ENCODE data around the gene FOXE3.

Gene FOXE3

DNA sequence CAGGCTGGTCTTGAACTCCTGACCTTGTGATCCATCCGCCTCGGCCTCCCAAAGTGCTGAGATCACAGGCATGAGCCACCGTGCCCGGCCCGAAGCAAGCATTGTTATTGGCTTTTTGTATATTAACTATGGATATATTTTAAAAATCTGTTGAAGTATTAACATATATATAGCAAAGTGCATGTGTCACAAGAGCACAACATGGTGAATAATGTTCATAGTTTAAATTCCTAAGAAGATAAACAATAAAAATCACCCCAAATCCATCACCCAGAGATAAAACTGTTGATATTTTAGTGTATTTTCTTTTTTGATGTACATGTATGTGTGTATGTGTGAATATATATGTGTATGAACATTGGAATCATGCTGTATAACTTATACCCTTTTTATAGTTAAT, 9.1 kb upstream of the FOXE3 start:
- DNase-seq = no peak

GRCh38 chr1:47407481-47407880, 8.6 kb upstream of the FOXE3 start:
- no peak for DNase-seq

GRCh38 chr1:47409311-47410067, 6.6 kb upstream of the FOXE3 start:
- DNase-seq = no peak

GRCh38 chr1:47410068-47410455, 6.0 kb upstream of the FOXE3 start:
- DNase-seq = no peak

- no peak for DNase-seq
Measured at GRCh38 chr1:47411436-47411835, 4.6 kb upstream of the FOXE3 start.

DNA sequence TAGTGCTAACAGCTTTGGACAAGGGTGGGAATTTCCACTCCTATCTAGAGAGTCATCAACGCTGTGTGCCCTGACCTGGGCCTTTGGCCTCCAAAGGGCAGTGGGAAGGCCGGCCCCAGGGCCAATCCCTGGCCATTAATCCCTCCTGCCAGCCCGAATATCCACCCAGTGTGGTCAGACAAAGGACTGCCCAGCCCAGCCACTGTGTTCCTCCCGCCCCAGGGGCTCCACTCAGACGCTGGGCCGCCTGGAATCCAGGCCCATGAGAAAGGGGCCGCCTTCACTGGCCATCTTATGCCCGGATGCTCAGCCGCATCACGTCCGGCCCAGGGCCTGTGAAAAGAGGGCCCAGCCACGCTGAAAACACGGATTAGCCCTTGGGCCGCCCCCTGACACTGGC, 3.6 kb upstream of the FOXE3 start:
- DNase-seq = no peak

DNA sequence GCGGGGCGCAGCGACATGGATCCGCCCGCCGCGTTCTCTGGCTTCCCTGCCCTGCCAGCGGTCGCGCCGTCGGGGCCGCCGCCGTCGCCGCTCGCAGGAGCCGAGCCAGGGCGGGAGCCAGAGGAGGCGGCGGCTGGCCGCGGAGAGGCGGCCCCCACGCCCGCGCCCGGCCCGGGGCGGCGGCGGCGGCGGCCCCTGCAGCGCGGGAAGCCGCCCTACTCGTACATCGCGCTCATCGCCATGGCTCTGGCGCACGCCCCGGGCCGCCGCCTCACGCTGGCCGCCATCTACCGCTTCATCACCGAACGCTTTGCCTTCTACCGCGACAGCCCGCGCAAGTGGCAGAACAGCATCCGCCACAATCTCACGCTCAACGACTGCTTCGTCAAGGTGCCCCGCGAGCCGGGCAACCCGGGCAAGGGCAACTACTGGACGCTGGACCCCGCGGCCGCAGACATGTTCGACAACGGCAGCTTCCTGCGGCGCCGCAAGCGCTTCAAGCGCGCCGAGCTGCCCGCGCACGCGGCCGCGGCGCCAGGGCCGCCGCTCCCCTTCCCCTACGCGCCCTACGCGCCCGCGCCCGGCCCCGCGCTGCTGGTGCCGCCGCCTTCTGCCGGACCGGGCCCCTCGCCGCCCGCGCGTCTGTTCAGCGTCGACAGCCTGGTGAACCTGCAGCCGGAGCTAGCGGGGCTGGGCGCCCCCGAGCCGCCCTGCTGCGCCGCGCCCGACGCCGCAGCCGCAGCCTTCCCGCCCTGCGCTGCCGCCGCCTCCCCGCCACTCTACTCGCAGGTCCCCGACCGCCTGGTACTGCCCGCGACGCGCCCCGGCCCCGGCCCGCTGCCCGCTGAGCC, 459 bp downstream of the FOXE3 start:
- no peak for DNase-seq

DNA sequence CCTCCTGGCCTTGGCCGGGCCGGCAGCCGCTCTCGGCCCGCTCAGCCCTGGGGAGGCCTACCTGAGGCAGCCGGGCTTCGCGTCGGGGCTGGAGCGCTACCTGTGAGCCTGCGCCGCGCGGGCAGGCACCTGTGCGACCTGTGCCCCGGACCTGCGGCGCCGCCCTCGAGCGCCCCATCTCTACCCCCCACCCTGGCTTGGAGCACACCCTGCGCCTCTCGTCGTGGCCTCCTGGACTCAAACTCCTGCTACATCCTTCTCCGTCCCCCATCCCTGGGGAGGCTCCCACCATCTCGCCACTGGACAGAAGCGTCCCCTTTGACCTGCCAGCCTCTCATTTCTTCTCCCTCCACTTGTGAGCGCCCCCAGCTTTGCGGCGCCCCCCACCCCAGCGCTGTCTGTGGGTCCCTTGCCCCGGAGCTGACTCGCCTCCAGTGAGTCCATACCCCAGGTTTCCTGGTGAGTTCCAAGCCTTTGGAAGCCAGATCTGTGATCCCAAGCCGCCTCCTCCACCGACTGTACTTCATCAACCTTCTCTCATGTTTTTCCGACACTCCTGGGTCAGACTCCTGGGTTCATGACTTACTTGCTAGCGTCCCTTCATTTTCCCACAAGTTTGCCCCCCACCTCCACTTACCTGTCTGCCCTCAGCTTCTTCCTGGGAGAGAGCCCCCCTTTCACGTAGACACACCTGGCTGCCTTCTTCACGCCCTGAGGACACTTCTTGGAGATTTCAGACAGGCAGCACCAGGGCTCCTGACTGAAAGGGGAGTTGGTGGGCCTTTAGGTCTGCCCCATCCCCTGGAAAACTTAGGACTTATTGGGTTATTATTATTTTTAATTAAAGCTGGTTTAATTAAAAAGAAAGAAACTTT, 1.3 kb downstream of the FOXE3 start:
- DNase-seq = no peak

- no peak for DNase-seq
Measured at GRCh38 chr1:47418122-47418521, 2.0 kb downstream of the FOXE3 start.

DNA sequence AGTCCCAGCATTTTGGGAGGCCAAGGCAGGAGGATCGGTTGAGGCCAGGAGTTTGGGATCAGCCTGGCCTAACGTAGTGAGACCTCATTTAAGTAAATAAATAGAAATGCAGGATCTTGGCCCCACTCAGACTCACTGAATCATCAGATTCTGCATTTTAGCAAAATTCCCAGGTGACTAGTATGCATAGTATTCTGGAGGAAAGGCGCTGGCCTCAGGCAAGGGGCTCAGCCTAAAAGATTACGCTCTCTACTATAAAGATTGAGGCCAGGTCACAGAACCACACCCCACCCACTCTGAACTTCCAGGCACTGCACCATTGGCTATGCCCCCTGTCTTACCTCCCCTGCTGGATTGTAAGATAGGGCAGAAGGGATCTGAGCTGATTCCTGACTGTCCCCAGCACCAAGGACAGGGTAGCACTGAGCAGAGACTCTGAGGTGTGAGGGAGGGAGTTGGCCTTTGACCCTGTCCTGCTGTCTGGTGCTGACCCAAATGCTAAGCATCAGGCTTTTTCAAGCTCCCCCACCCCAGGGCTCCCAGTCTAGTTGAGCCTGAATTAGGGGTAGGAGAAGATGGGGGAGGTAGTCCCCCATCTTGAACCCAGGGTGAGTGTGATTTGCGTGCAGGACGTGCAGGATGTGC, 2.7 kb downstream of the FOXE3 start:
- no peak for DNase-seq

- no peak for DNase-seq
Measured at GRCh38 chr1:47420547-47420946, 4.5 kb downstream of the FOXE3 start.

GRCh38 chr1:47423872-47424271, 7.8 kb downstream of the FOXE3 start:
- no peak for DNase-seq

DNA sequence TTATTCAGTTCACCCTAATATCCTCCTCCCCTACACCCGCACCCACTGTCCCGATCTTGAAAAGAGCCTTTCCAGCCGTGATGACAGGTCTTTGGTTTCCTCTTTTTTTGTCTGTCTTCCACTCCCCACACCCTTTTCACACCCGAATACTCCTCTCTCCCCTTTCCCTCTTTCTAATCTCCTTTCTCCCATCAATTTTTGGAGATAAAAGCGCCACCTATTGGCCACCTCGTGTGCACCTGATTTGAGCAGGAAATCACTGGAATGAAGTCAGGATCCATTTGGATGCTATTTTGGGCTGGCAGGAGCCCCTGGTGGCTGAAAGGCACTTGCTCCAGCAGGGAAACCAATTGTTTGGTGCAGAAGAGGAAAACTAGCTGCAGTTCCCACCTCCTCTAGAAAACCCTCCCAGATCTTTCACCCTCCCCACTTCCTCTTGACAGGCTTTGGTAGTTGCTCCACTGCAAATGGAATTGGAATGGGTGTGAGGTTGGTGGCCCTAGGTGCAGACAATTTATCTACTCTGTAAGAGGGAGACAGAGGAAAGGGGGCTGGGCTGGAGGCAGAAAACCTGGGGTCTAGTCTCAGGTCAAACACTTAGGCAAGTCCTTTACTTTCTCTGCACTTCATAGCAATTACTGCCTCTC, 8.4 kb downstream of the FOXE3 start:
- DNase-seq = peak in 1 of 2 donors; percentile 19

- no peak for DNase-seq
Measured at GRCh38 chr1:47431534-47431933, 15.4 kb downstream of the FOXE3 start.

- peak; percentile 60 to 61 for DNase-seq
Measured at GRCh38 chr1:47432071-47433036, 16.3 kb downstream of the FOXE3 start.

GRCh38 chr1:47433037-47433421, 16.9 kb downstream of the FOXE3 start:
- DNase-seq = no peak

- DNase-seq = no peak
Measured at GRCh38 chr1:47433477-47434050, 17.5 kb downstream of the FOXE3 start.

DNA sequence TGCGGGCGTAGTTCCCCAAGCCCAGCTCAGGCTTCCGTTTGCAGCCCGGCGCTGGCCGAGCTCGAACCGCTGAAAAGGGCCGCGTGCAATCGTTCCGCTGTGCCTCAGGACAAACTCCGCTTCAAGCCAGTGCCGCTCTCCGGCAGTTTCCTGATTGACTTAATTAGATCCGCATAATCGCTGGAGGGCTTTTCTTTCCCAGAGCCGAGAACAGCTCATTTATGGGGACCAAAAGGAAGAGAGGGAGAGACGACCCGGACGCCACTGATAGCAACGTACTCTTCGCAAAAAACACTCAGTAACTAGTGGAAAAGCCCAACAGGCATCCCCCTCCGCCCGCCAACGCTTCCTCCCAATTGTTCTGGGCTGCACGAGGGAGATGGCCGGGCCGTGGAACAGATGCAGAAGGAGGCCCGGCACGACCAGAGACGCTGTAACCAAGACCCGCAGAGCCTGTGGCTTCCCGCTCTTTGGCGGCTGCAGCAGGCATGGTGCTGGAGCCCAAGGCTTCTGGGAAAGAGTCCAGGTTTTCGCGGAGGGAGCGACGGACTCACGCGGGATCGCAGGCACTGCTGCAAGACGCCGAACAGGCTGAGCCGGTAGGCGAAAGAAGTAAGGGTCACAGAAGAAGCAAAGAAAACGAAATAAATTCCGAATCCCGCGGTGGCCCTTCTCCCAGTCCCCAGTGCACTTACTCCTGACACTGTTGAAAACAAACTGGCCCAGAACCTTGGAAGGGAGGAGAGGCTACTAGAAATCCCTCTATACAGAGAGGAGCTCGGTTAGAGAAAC, 18.2 kb downstream of the FOXE3 start:
- no peak for DNase-seq

- DNase-seq = no peak
Measured at GRCh38 chr1:47435506-47436303, 19.6 kb downstream of the FOXE3 start.

Measured in stimulated activated CD4-positive, alpha-beta T cell treated with anti-CD3 and anti-CD28 coated beads, Interleukin-2, amount 100 ng/mL, for 48 hours (primary cell).